PC-3 (cell line): ENCODE measurements around the gene TCF7L1. TPM values are rescaled to one million over a fixed set of nuclear protein-coding genes. Genes with fewer than 3 reads are reported as not detected.

ENCODE experiments used
- ATAC-seq: fragments of 200-7000 bp; cut with Tn5 transposase; 2 replicates; pipeline ENCODE4 v1.9.1; 2020; ENCODE audit warnings: mild to moderate bottlenecking, moderate library complexity
- BruUV-seq: library from RNA; stranded (reverse); fragments of 400-500 nt; replicated peaks from 2 replicates; lab custom pipeline; 2021; lab: Mats Ljungman, UMichigan
- CTCF ChIA-PET: fragments of 300-600 bp; sonication (Branson Sonifier 250); formaldehyde crosslinking; loops from one replicate; lab custom pipeline; 2022; ENCODE audit warnings: antibody characterized with exemption; lab: Charles Lee
- POLR2A ChIA-PET: fragments of 300-600 bp; sonication (Branson Sonifier 250); formaldehyde crosslinking; loops from one replicate; lab custom pipeline; 2022; ENCODE audit warnings: antibody characterized with exemption; ENCODE audit not compliant: unreplicated experiment; lab: Charles Lee
- DNase-seq: peaks from one replicate; pipeline ENCODE4 v3.0.0-alpha.2; 2015
- H2AFZ ChIP-seq: fragments of 300-600 bp; sonication (generic); 2 replicates; pipeline ENCODE4 v1.6.0; 2016; ENCODE audit warnings: antibody characterized with exemption, low read length
- H3F3A ChIP-seq: fragments of 300-600 bp; sonication (generic); one replicate; pipeline ENCODE4 v1.6.0; 2017; ENCODE audit warnings: antibody characterized with exemption, low read length, control low read depth, mild to moderate bottlenecking; ENCODE audit not compliant: unreplicated experiment
- H3K27ac ChIP-seq: fragments of 300-600 bp; sonication (generic); 2 replicates; pipeline ENCODE4 v1.5.1; 2016; ENCODE audit warnings: mild to moderate bottlenecking, low read length
- H3K27me3 ChIP-seq: fragments of 300-600 bp; sonication (generic); 2 replicates; pipeline ENCODE4 v1.6.1; 2016; ENCODE audit warnings: low read length, mixed read lengths
- H3K36me3 ChIP-seq: fragments of 300-600 bp; sonication (generic); 2 replicates; pipeline ENCODE4 v1.6.1; 2016; ENCODE audit warnings: low read depth, mixed run types, low read length, mixed read lengths
- H3K4me1 ChIP-seq: fragments of 300-600 bp; sonication (generic); 2 replicates; pipeline ENCODE4 v1.5.1; 2016; ENCODE audit warnings: low read length; ENCODE audit not compliant: insufficient read depth
- H3K4me2 ChIP-seq: fragments of 300-600 bp; sonication (generic); 2 replicates; pipeline ENCODE4 v1.6.0; 2016; ENCODE audit warnings: low read length
- H3K4me3 ChIP-seq: fragments of 300-600 bp; sonication (generic); 2 replicates; pipeline ENCODE4 v1.5.1; 2016; ENCODE audit warnings: mild to moderate bottlenecking, low read length, mixed read lengths
- H3K79me2 ChIP-seq: fragments of 300-600 bp; sonication (generic); 2 replicates; pipeline ENCODE4 v1.6.1; 2017; ENCODE audit warnings: low read length, mixed read lengths
- H3K9ac ChIP-seq: fragments of 300-600 bp; sonication (generic); 2 replicates; pipeline ENCODE4 v1.6.0; 2016; ENCODE audit warnings: mild to moderate bottlenecking, low read length
- H3K9me2 ChIP-seq: fragments of 300-600 bp; sonication (generic); replicated peaks from 2 replicates; pipeline ENCODE4 v1.6.1; 2016; ENCODE audit warnings: mixed run types, low read length, mixed read lengths
- H3K9me3 ChIP-seq: fragments of 300-600 bp; sonication (generic); 2 replicates; pipeline ENCODE4 v1.6.1; 2016; ENCODE audit warnings: low read length, mixed read lengths
- H4K20me1 ChIP-seq: fragments of 300-600 bp; sonication (generic); 2 replicates; pipeline ENCODE4 v1.6.1; 2016; ENCODE audit warnings: low read length, mixed read lengths
- EZH2 ChIP-seq: fragments of 300-600 bp; sonication (generic); IDR thresholded peaks from one replicate; pipeline ENCODE4 v1.6.1; 2017; ENCODE audit warnings: antibody characterized with exemption, mild to moderate bottlenecking, low read length; ENCODE audit not compliant: unreplicated experiment
- EZH2phosphoT487 ChIP-seq: fragments of 300-600 bp; sonication (generic); IDR thresholded peaks from 2 replicates; pipeline ENCODE4 v1.6.1; 2018; ENCODE audit warnings: mild to moderate bottlenecking, antibody characterized with exemption, low read length, borderline replicate concordance
- intact Hi-C: fragments of 100-400 bp; cut with micrococcal nuclease; formaldehyde crosslinking; loops from 2 replicates; pipeline ENCODE4 v1.9.0; 2023
- total RNA-seq: library from RNA; depleted of rRNA; stranded (reverse); fragments of >200 nt; gene quantifications from 2 replicates; pipeline ENCODE4 v1.2.3, GENCODE V29; 2014
- TF ChIP-seq, protein P1 (sequence below): fragments of 300-600 bp; sonication (generic); conservative IDR thresholded peaks from 2 replicates; pipeline ENCODE4 v1.5.1; 2017; ENCODE audit warnings: antibody characterized with exemption, low read depth, mild to moderate bottlenecking, low read length

Gene TCF7L1
- total RNA-seq, 1 experiment from 2014 or later = 1.8 TPM

DNA sequence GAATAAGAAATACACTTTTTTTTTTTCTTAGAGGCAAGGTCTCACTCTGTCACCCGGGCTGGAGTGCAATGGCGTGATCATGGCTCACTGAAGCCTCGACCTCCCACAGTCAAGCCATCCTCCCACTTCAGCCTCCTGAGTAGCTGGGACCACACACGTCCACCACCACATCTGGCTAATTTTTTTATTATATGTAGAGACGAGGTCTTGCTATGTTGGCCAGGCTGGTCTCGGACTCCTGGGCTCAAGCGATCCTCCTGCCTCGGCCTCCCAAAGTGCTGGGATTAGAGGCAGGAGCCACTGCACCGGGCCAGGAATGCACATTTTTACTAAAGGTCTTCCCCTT is 192.2 kb downstream of the TCF7L1 start:
- BruUV-seq = no TSS peak
- ChIA-PET CTCF (no interaction called here), POLR2A (no interaction called here)
- intact Hi-C loops = loop anchor here (1.0 to 5.0 kb wide), 2 partner anchors 227 to 277 kb away; partner anchors contain the start of gene TMEM150A
- no peak overlapping the region for H2AFZ ChIP-seq
- no peak overlapping the region for H3K27ac ChIP-seq
- DNase-seq = no peak
- peaks cover 24% of the 10 kb centered on the region for H3K4me1 ChIP-seq
- no peaks in the 10 kb centered on the region for H3K9me3 ChIP-seq
- H3F3A ChIP-seq = no peaks in the 10 kb centered on the region
- peak overlapping the region; percentile 92 for H3K4me3 ChIP-seq
- ATAC-seq = no peak
- peaks cover 27% of the 10 kb centered on the region for H4K20me1 ChIP-seq
- H3K4me2 ChIP-seq = peak overlapping the region; percentile 96
- H3K9me2 ChIP-seq = no peaks in the 10 kb centered on the region
- peaks cover 79% of the 10 kb centered on the region for H3K79me2 ChIP-seq
- TF ChIP-seq, protein P1, sequence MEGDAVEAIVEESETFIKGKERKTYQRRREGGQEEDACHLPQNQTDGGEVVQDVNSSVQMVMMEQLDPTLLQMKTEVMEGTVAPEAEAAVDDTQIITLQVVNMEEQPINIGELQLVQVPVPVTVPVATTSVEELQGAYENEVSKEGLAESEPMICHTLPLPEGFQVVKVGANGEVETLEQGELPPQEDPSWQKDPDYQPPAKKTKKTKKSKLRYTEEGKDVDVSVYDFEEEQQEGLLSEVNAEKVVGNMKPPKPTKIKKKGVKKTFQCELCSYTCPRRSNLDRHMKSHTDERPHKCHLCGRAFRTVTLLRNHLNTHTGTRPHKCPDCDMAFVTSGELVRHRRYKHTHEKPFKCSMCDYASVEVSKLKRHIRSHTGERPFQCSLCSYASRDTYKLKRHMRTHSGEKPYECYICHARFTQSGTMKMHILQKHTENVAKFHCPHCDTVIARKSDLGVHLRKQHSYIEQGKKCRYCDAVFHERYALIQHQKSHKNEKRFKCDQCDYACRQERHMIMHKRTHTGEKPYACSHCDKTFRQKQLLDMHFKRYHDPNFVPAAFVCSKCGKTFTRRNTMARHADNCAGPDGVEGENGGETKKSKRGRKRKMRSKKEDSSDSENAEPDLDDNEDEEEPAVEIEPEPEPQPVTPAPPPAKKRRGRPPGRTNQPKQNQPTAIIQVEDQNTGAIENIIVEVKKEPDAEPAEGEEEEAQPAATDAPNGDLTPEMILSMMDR = no peak
- TF ChIP-seq EZH2 (no peak), EZH2phosphoT487 (no peak)
- H3K36me3 ChIP-seq = peaks cover 39% of the 10 kb centered on the region
- peak overlapping the region; percentile 89; the same call in 1 of the 2 replicates for H3K9ac ChIP-seq
- no peaks in the 10 kb centered on the region for H3K27me3 ChIP-seq

DNA sequence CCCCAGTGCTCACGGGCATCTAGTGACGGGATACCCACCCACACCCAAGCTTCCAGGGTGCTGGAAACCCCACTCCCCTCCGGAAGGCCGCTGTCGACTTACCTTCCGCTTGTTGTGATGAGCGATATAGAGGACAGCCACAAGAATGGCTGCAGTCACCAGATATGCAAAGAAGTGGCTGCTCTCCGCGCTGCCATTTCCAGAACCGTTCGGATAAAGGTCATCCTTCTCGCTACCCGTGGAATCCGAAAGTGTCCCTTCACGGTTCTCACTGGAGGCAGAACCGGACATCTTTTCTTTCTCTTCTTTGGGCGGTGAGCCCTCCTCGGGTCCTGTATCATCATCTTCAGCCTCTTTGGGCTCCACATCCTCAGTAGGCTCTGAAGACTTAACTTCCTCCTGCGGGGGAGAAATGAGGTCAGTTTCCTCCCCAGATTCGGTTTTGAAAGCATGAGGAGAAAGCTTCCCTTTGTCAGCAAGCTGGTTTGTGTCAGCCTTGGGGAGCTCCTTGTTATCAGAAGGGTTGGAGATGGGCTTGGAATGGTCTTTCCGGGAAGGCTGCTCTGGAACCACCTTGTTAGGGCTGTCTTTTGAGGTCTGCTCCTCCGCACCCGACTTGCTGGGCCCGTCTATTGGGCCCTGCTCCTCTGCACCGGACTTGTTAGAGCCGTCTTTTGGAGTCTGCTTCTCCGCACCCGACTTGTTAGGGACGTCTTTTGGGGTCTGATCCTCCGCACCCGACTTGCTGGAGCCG is 193.4 kb downstream of the TCF7L1 start:
- ChIA-PET POLR2A (interaction anchor here (0.5 kb wide), 1 partner anchor 14 kb away, joined by 3 read pairs; no protein-coding TSS in a partner anchor), CTCF (no interaction called here)
- H3K27me3 ChIP-seq = no peaks in the 10 kb centered on the region
- H3K9me2 ChIP-seq = no peaks in the 10 kb centered on the region
- ATAC-seq (no peak), DNase-seq (peak; percentile 16)
- H3K4me3 ChIP-seq = peak overlapping the region; percentile 92
- BruUV-seq = no TSS peak
- no peak overlapping the region for H3K27ac ChIP-seq
- peaks cover 68% of the 10 kb centered on the region for H3K79me2 ChIP-seq
- no peaks in the 10 kb centered on the region for H3F3A ChIP-seq
- H3K9ac ChIP-seq = peak overlapping the region; percentile 89
- H2AFZ ChIP-seq = no peak overlapping the region
- H3K36me3 ChIP-seq = peaks cover 27% of the 10 kb centered on the region
- H4K20me1 ChIP-seq = peaks cover 27% of the 10 kb centered on the region
- peaks cover 24% of the 10 kb centered on the region for H3K4me1 ChIP-seq
- intact Hi-C loops = loop anchor here (5.0 kb wide), 1 partner anchor 276 kb away; the partner anchor contains the start of gene TMEM150A
- H3K9me3 ChIP-seq = no peaks in the 10 kb centered on the region
- H3K4me2 ChIP-seq = peak overlapping the region; percentile 96
- TF ChIP-seq EZH2 = no peak
- TF ChIP-seq EZH2phosphoT487 = no peak
- TF ChIP-seq, protein P1 = no peak
